Osteoblast (primary cell): ENCODE results near the gene ADGRD1. TPM values are rescaled to one million over a fixed set of nuclear protein-coding genes. Genes with fewer than 3 reads are reported as not detected.

Source experiments
- DNase-seq: peaks from one replicate; pipeline ENCODE4 v3.0.0; 2011; ENCODE audit warnings: low spot score, mixed read lengths; ENCODE audit not compliant: insufficient read length; ENCODE audit errors: missing footprints
- H2AFZ ChIP-seq: 2 replicates; pipeline ENCODE4 v1.6.0; 2011; ENCODE audit warnings: mild to moderate bottlenecking, low read length
- H3K27ac ChIP-seq: 2 replicates; pipeline ENCODE4 v1.5.1; 2011; ENCODE audit warnings: mild to moderate bottlenecking, low read depth, low read length, moderate library complexity
- H3K27me3 ChIP-seq: 2 replicates; pipeline ENCODE4 v1.6.0; 2012; ENCODE audit warnings: mild to moderate bottlenecking, control low read depth, inconsistent platforms, low read length, moderate library complexity; ENCODE audit not compliant: insufficient read depth
- H3K36me3 ChIP-seq: 2 replicates; pipeline ENCODE4 v1.5.1; 2011; ENCODE audit warnings: mild to moderate bottlenecking, low read length, control low read depth, moderate library complexity; ENCODE audit not compliant: insufficient read depth
- H3K4me1 ChIP-seq: 2 replicates; pipeline ENCODE4 v1.5.1; 2011; ENCODE audit warnings: mild to moderate bottlenecking, low read length, control low read depth, moderate library complexity; ENCODE audit not compliant: insufficient read depth
- H3K4me2 ChIP-seq: 2 replicates; pipeline ENCODE4 v1.6.0; 2011; ENCODE audit warnings: mild to moderate bottlenecking, low read length; ENCODE audit not compliant: insufficient read depth
- H3K4me3 ChIP-seq: fragments of 200-600 bp; sonication (generic); 3 replicates; pipeline ENCODE4 v1.5.1; 2012; ENCODE audit warnings: mild to moderate bottlenecking, low read length, inconsistent platforms; ENCODE audit not compliant: insufficient read depth
- H3K79me2 ChIP-seq: 2 replicates; pipeline ENCODE4 v1.6.0; 2012; ENCODE audit warnings: mild to moderate bottlenecking, low read length, control low read depth, inconsistent platforms; ENCODE audit not compliant: insufficient read depth
- H3K9me3 ChIP-seq: 2 replicates; pipeline ENCODE4 v1.5.1; 2011; ENCODE audit warnings: low read depth, low read length, control low read depth
- H4K20me1 ChIP-seq: 2 replicates; pipeline ENCODE4 v1.6.0; 2012; ENCODE audit warnings: mild to moderate bottlenecking, low read length, control low read depth; ENCODE audit not compliant: insufficient read depth
- total RNA-seq: library from RNA; depleted of rRNA; stranded (reverse); fragments of >200 nt; gene quantifications from 2 replicates; pipeline ENCODE4 v1.2.3, GENCODE V29; 2012
- TF ChIP-seq, protein P1 (sequence below): IDR thresholded peaks from 2 replicates; pipeline ENCODE4 v1.5.1; 2011; ENCODE audit warnings: mild to moderate bottlenecking, low read depth, low read length, moderate library complexity; ENCODE audit errors: extremely low read depth

Gene ADGRD1
- total RNA-seq, 1 donor, result 0.72 TPM

DNA sequence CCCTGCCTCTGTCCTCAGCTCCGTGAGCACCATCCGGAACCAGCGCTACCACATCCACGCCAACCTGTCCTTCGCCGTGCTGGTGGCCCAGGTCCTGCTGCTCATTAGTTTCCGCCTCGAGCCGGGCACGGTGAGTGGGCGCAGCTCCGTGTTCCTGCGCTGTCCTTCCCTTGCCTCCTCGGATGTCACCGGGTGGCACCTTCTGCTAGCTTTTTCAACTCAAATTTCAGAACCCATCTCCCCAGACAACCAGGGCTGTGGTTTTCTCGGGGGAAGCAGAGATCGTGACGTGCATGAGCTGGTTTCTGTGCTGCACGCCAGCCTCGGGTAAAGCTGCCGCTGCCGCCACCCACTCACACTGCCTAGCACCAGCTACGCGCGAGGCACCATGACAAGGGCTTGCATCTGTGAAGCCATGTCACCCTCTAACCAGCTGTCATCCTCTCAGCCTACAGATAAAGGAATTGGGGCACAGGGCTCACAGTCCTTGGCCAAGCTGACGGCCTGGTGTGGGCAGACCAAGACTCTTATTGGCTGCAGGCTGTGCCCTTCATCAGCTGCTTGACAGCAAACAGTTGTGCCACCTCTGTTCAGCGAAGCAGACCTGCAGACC, 152.1 kb downstream of the ADGRD1 start:
- no peaks in the 10 kb centered on the region for H3K27me3 ChIP-seq
- no peaks in the 10 kb centered on the region for H4K20me1 ChIP-seq
- no peaks in the 10 kb centered on the region for H3K9me3 ChIP-seq
- TF ChIP-seq, protein P1, sequence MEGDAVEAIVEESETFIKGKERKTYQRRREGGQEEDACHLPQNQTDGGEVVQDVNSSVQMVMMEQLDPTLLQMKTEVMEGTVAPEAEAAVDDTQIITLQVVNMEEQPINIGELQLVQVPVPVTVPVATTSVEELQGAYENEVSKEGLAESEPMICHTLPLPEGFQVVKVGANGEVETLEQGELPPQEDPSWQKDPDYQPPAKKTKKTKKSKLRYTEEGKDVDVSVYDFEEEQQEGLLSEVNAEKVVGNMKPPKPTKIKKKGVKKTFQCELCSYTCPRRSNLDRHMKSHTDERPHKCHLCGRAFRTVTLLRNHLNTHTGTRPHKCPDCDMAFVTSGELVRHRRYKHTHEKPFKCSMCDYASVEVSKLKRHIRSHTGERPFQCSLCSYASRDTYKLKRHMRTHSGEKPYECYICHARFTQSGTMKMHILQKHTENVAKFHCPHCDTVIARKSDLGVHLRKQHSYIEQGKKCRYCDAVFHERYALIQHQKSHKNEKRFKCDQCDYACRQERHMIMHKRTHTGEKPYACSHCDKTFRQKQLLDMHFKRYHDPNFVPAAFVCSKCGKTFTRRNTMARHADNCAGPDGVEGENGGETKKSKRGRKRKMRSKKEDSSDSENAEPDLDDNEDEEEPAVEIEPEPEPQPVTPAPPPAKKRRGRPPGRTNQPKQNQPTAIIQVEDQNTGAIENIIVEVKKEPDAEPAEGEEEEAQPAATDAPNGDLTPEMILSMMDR, result no peak
- H3K4me2 ChIP-seq, result no peak overlapping the region
- H3K36me3 ChIP-seq, result no peaks in the 10 kb centered on the region
- H2AFZ ChIP-seq, result no peak overlapping the region
- peak; percentile 59 for DNase-seq
- H3K4me3 ChIP-seq, result no peak overlapping the region
- no peaks in the 10 kb centered on the region for H3K4me1 ChIP-seq
- H3K27ac ChIP-seq, result no peak overlapping the region
- no peaks in the 10 kb centered on the region for H3K79me2 ChIP-seq

DNA sequence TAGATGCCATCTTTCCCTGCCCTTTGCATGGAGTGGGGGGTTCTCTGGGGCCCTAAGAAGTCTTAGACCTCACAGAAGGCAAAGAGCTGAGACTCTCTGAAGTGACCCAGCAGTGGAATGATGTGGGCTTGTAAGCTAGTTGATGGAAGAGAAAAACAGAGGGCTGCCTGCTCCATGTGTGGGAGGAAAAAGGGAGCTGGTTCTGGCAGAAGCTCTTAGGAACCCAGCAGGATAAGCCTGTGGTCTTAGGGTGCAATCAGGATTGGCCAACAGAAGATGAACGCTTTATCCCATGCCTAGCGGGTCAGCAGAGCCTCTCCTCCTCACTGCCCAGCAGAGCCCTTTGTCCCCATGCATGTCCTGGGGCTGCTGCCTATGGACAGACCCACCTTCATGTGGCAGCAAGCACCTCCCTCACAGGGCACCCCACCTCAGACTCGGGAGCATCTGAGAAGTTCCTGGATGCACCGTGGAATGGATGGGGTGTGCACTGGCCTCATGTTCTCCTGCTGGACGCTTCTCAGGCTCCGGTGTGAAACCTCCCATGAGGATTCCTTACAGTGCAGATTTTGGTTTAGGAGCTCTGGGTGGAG, 152.7 kb downstream of the ADGRD1 start:
- Histone ChIP-seq H3K4me1 (no peaks in the 10 kb centered on the region), H4K20me1 (no peaks in the 10 kb centered on the region), H3K4me2 (no peak overlapping the region), H3K27me3 (no peaks in the 10 kb centered on the region), H3K4me3 (no peak overlapping the region), H3K79me2 (no peaks in the 10 kb centered on the region), H3K9me3 (no peaks in the 10 kb centered on the region), H3K36me3 (no peaks in the 10 kb centered on the region), H2AFZ (no peak overlapping the region), H3K27ac (no peak overlapping the region)
- peak; percentile 35 for DNase-seq
- TF ChIP-seq, protein P1, result no peak

DNA sequence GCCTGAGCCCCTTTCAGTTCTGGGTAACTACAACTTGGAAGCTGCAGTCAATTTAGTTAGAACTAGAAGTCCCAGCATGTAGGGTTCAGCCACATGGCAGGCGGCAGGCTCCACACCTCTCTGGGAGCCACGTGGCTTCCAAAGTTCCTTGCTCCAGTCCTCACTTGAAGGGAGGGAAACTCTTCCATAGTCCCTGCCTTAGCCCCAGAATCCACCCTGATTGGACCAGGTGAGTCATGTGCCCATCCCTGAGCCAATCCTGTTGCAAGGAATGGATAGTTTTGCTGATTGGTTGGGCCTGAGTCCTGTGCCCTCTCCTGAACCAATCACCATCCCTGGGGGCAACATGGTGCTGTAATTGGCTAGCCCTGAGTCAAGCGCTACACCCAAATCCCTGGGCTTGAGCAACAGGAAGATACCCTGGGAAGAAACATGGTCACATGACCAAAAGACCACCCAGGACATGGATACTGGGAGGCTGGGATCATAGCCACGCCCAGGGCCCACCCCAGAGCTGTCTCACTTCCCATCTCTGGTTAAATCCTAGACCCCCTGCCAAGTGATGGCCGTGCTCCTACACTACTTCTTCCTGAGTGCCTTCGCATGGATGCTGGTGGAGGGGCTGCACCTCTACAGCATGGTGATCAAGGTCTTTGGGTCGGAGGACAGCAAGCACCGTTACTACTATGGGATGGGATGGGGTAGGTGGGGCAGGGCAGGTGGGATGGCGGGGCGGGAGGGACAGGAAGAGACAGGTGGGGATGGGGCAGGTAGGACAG, 154.7 kb downstream of the ADGRD1 start:
- H4K20me1 ChIP-seq, result no peaks in the 10 kb centered on the region
- TF ChIP-seq, protein P1, result no peak
- H3K4me1 ChIP-seq, result no peaks in the 10 kb centered on the region
- H3K36me3 ChIP-seq, result no peaks in the 10 kb centered on the region
- no peak overlapping the region for H3K27ac ChIP-seq
- H3K27me3 ChIP-seq, result no peaks in the 10 kb centered on the region
- no peak overlapping the region for H3K4me2 ChIP-seq
- H3K79me2 ChIP-seq, result no peaks in the 10 kb centered on the region
- no peak overlapping the region for H3K4me3 ChIP-seq
- no peak overlapping the region for H2AFZ ChIP-seq
- no peaks in the 10 kb centered on the region for H3K9me3 ChIP-seq
- peak; percentile 73 for DNase-seq

DNA sequence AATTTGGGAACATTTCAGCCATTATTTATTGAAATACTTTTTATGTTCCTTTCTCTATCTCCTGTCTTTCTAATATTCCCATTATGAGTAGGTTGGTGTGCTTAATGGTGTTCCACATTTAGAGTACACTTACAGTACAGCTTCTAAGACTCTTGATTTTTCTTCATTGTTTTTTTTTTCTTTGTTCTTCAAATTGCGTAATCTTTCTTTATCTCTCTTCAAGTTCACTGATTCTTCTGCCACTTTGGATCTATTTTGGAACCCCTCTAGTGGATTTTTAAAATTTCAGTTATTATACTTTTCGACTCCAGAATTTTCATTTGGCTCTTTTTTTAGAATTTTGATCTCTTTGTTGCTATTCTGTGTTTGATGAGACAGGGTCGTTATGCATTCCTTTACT, 157.7 kb downstream of the ADGRD1 start:
- no peaks in the 10 kb centered on the region for H3K4me1 ChIP-seq
- TF ChIP-seq, protein P1, result no peak

More for the DNA sequence above, 157.7 kb downstream of the ADGRD1 start:
- Histone ChIP-seq H2AFZ (no peak overlapping the region), H3K4me2 (no peak overlapping the region), H3K27me3 (no peaks in the 10 kb centered on the region), H3K36me3 (no peaks in the 10 kb centered on the region), H3K27ac (no peak overlapping the region), H3K79me2 (no peaks in the 10 kb centered on the region), H4K20me1 (no peaks in the 10 kb centered on the region), H3K4me3 (no peak overlapping the region), H3K9me3 (no peaks in the 10 kb centered on the region)
- no peak for DNase-seq
